HepG2 (cell line): Measurements from ENCODE around the gene HMCN2. TPM values are rescaled to one million over a fixed set of nuclear protein-coding genes. Genes with fewer than 3 reads are reported as not detected.

Source experiments
- FOXA1 ChIP-seq, 2 experiments: fragments of 450-650 bp in 1 of 2; sonication (generic) in 1 of 2; formaldehyde crosslinking in 1 of 2; IDR thresholded peaks; 2 replicates each; pipeline versions ENCODE4 v1.4.0 to v1.6.1; 2016 to 2020; ENCODE audit warnings: missing genetic modification reagents in 1 of 2
- KDM2A ChIP-seq: sonication (generic); formaldehyde crosslinking; IDR thresholded peaks from 2 replicates; pipeline ENCODE4 v1.4.0; 2020; ENCODE audit warnings: low read depth, missing genetic modification reagents, borderline replicate concordance
- RFX5 ChIP-seq: IDR thresholded peaks from 2 replicates; pipeline ENCODE4 v1.6.1; 2011; ENCODE audit warnings: low read depth, low read length, improper control_type of control experiment
- THAP7 ChIP-seq: sonication (generic); formaldehyde crosslinking; IDR thresholded peaks from 2 replicates; pipeline ENCODE4 v1.8.1; 2023; ENCODE audit warnings: mild to moderate bottlenecking, missing genetic modification reagents
- ZBTB21 ChIP-seq: sonication (generic); formaldehyde crosslinking; IDR thresholded peaks from 2 replicates; pipeline ENCODE4 v1.4.0; 2020; ENCODE audit warnings: missing genetic modification reagents
- ZBTB7B ChIP-seq: sonication (generic); formaldehyde crosslinking; IDR thresholded peaks from 2 replicates; pipeline ENCODE4 v1.4.0; 2020; ENCODE audit warnings: missing genetic modification reagents
- ZC3H4 ChIP-seq: sonication (generic); formaldehyde crosslinking; IDR thresholded peaks from 2 replicates; pipeline ENCODE4 v1.4.0; 2020; ENCODE audit warnings: missing genetic modification reagents, borderline replicate concordance
- polyA plus RNA-seq, 8 experiments: library from polyadenylated mRNA; depleted of rRNA in 3 of 8; stranded (reverse) in 7 of 8; unstranded in 1 of 8; fragments of >200 nt; fragmentation: Illumina TruSeq in 4 of 8; extraction: Trizol in 4 of 8; gene quantifications; 2 replicates each; pipeline versions ENCODE4 v1.2.1 to v1.2.3, GENCODE V29; 2011 to 2016; ENCODE audit warnings: low read depth in 4 of 8, missing spikeins in 1 of 8, mixed read lengths in 1 of 8; ENCODE audit not compliant: insufficient read depth in 1 of 8
- total RNA-seq, 5 experiments: library from RNA; depleted of rRNA; stranded (reverse); fragments of >200 nt; fragmentation: Illumina TruSeq; extraction: Trizol; gene quantifications; 2 replicates each; pipeline ENCODE4 v1.2.3, GENCODE V29; 2016; ENCODE audit warnings: low read depth in 1 of 5
- TF ChIP-seq, protein P1 (sequence below), 2 experiments: sonication (generic) in 1 of 2; formaldehyde crosslinking in 1 of 2; IDR thresholded peaks; 2 replicates each; pipeline versions ENCODE4 v1.6.1 to v1.9.0; 2014 to 2022; ENCODE audit warnings: antibody characterized with exemption in 1 of 2, borderline replicate concordance in 1 of 2, inconsistent platforms in 1 of 2, low read depth in 1 of 2, missing genetic modification reagents in 1 of 2
- TF ChIP-seq, protein P2 (sequence below): sonication (generic); formaldehyde crosslinking; IDR thresholded peaks from 2 replicates; pipeline ENCODE4 v1.5.0; 2020; ENCODE audit warnings: missing genetic modification reagents
- TF ChIP-seq, protein P3 (sequence below): sonication (generic); formaldehyde crosslinking; IDR thresholded peaks from 2 replicates; pipeline ENCODE4 v1.4.0; 2020; ENCODE audit warnings: low read depth, mild to moderate bottlenecking, missing genetic modification reagents
- TF ChIP-seq, protein P4 (sequence below): sonication (generic); formaldehyde crosslinking; IDR thresholded peaks from 2 replicates; pipeline ENCODE4 v1.5.0; 2020; ENCODE audit warnings: mild to moderate bottlenecking, missing genetic modification reagents
- TF ChIP-seq, protein P5 (sequence below): IDR thresholded peaks from 2 replicates; pipeline ENCODE4 v1.6.1; 2016; ENCODE audit warnings: missing biosample characterization, missing genetic modification reagents, low read depth

HMCN2 gene
- total and polyA plus RNA-seq, 2 of the 13 experiments (the other 11 are each of a cell fraction or from before 2014, with no cell fraction given), result 0.09 TPM; not detected in 1

DNA sequence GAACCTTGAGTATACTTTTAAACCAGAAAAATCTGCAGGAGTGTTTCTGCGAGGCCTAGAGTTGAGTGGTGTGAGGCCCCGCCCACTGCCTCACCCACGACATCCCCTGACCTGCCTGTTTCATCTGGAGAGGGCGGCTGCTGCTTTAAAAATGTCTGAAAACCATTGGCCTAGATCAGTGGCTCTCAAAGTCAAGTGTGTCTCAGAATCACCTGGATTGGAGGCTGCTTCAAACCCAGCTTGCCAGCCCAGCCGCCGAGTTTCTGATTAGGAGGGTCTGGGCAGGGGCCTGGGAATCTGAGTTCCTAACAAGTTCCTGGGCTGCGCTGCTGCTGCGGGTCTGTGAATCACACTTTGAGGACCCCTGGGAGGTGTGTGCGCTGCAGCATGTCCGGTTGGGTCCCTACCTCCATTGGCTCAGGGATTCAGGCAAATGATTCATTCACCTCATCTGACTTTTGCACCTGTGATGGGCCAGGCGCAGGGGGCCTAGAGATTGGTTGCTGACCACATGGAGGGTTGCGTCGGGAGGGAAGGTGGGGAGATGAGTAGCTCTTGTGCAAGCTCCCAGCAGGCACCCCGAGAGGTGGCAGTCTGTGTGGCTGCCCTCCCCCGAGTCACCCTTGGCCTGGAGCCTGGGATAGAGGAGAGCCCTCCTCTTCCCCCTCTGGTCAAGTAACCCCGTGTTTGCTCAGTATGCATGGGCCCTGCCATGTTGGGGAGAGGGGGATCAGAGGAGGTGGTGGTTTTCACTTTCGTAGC, 27.6 kb upstream of the HMCN2 start (continued):
- TF ChIP-seq, protein P1, sequence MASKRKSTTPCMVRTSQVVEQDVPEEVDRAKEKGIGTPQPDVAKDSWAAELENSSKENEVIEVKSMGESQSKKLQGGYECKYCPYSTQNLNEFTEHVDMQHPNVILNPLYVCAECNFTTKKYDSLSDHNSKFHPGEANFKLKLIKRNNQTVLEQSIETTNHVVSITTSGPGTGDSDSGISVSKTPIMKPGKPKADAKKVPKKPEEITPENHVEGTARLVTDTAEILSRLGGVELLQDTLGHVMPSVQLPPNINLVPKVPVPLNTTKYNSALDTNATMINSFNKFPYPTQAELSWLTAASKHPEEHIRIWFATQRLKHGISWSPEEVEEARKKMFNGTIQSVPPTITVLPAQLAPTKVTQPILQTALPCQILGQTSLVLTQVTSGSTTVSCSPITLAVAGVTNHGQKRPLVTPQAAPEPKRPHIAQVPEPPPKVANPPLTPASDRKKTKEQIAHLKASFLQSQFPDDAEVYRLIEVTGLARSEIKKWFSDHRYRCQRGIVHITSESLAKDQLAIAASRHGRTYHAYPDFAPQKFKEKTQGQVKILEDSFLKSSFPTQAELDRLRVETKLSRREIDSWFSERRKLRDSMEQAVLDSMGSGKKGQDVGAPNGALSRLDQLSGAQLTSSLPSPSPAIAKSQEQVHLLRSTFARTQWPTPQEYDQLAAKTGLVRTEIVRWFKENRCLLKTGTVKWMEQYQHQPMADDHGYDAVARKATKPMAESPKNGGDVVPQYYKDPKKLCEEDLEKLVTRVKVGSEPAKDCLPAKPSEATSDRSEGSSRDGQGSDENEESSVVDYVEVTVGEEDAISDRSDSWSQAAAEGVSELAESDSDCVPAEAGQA (IDR thresholded peaks at IDR 0.05; ENCODE audit: low read depth), result no peak
- TF ChIP-seq, protein P1 (CRISPR knock-in tag; IDR thresholded peaks at IDR 0.05; ENCODE audit: borderline replicate concordance), result no peak
- TF ChIP-seq ZC3H4, result no peak
- TF ChIP-seq RFX5, result no peak
- TF ChIP-seq THAP7 (CRISPR knock-in tag), result no peak
- TF ChIP-seq, protein P2, sequence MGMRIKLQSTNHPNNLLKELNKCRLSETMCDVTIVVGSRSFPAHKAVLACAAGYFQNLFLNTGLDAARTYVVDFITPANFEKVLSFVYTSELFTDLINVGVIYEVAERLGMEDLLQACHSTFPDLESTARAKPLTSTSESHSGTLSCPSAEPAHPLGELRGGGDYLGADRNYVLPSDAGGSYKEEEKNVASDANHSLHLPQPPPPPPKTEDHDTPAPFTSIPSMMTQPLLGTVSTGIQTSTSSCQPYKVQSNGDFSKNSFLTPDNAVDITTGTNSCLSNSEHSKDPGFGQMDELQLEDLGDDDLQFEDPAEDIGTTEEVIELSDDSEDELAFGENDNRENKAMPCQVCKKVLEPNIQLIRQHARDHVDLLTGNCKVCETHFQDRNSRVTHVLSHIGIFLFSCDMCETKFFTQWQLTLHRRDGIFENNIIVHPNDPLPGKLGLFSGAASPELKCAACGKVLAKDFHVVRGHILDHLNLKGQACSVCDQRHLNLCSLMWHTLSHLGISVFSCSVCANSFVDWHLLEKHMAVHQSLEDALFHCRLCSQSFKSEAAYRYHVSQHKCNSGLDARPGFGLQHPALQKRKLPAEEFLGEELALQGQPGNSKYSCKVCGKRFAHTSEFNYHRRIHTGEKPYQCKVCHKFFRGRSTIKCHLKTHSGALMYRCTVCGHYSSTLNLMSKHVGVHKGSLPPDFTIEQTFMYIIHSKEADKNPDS, result no peak
- TF ChIP-seq ZBTB21 (CRISPR knock-in tag), result no peak
- no peak for TF ChIP-seq FOXA1 (IDR thresholded peaks at IDR 0.05)
- no peak for TF ChIP-seq FOXA1 (CRISPR knock-in tag; IDR thresholded peaks at IDR 0.05)
- TF ChIP-seq KDM2A (CRISPR knock-in tag), result no peak
- TF ChIP-seq, protein P3, sequence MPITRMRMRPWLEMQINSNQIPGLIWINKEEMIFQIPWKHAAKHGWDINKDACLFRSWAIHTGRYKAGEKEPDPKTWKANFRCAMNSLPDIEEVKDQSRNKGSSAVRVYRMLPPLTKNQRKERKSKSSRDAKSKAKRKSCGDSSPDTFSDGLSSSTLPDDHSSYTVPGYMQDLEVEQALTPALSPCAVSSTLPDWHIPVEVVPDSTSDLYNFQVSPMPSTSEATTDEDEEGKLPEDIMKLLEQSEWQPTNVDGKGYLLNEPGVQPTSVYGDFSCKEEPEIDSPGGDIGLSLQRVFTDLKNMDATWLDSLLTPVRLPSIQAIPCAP (CRISPR knock-in tag), result no peak
- TF ChIP-seq, protein P4, sequence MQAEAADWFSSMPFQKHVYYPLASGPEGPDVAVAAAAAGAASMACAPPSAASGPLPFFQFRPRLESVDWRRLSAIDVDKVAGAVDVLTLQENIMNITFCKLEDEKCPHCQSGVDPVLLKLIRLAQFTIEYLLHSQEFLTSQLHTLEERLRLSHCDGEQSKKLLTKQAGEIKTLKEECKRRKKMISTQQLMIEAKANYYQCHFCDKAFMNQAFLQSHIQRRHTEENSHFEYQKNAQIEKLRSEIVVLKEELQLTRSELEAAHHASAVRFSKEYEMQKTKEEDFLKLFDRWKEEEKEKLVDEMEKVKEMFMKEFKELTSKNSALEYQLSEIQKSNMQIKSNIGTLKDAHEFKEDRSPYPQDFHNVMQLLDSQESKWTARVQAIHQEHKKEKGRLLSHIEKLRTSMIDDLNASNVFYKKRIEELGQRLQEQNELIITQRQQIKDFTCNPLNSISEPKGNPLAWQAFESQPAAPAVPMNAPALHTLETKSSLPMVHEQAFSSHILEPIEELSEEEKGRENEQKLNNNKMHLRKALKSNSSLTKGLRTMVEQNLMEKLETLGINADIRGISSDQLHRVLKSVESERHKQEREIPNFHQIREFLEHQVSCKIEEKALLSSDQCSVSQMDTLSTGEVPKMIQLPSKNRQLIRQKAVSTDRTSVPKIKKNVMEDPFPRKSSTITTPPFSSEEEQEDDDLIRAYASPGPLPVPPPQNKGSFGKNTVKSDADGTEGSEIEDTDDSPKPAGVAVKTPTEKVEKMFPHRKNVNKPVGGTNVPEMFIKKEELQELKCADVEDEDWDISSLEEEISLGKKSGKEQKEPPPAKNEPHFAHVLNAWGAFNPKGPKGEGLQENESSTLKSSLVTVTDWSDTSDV (CRISPR knock-in tag), result no peak
- TF ChIP-seq ZBTB7B (CRISPR knock-in tag), result no peak
- TF ChIP-seq, protein P5, sequence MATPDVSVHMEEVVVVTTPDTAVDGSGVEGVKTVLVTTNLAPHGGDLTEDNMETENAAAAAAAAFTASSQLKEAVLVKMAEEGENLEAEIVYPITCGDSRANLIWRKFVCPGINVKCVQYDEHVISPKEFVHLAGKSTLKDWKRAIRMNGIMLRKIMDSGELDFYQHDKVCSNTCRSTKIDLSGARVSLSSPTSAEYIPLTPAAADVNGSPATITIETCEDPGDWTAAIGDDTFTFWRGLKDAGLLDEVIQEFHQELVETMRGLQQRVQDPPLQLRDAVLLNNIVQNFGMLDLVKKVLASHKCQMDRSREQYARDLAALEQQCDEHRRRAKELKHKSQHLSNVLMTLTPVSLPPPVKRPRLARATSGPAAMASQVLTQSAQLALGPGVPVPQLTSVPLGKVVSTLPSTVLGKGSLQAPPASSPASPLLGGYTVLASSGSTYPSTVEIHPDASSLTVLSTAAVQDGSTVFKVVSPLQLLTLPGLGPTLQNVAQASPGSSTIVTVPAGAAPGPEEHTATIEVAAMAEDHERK, result no peak
